ENCODE data around the gene UPP2. TPM values are rescaled to one million over a fixed set of nuclear protein-coding genes. Genes with fewer than 3 reads are reported as not detected.

Gene UPP2
- total and polyA plus RNA-seq, 2 of the 13 experiments (the other 11 are each of a cell fraction or from before 2014, with no cell fraction given): 0.07 to 0.28 TPM

- ATAC-seq: peak; percentile 98
- H4K20me1 ChIP-seq (ENCODE audit: insufficient read depth, low read length): no peaks in the 10 kb centered on the region
- peak; percentile 97 for DNase-seq (ENCODE audit: low spot score)
- H3K36me3 ChIP-seq (replicated peaks in 1 of 2; ENCODE audit: control insufficient read depth in 1 of 2, insufficient read depth in 2 of 2, low read length in 2 of 2): no peaks in the 10 kb centered on the region
- H3K4me2 ChIP-seq (ENCODE audit: low read depth, low read length): peak overlapping the region; percentile 51
- peak overlapping the region; percentile 28 for H3K27ac ChIP-seq (ENCODE audit: extremely low read length, insufficient read depth, low read length)
- ChIA-PET POLR2A (interaction anchor here (0.8 to 1.4 kb wide), 3 partner anchors 53 to 273 kb away, joined by 4 to 8 read pairs (median 4); no protein-coding TSS in a partner anchor), CTCF (ENCODE audit: low intra/inter-chr PET ratio, low total read pairs) (no interaction called here)
- H3K79me2 ChIP-seq (ENCODE audit: insufficient read depth, low read length): no peaks in the 10 kb centered on the region
- H3K27me3 ChIP-seq (ENCODE audit: control insufficient read depth in 1 of 2, insufficient read depth in 2 of 2, low read length in 2 of 2): no peaks in the 10 kb centered on the region
- H3K4me3 ChIP-seq (replicated peaks in 1 of 3; ENCODE audit: insufficient read depth in 1 of 3, low read depth in 2 of 3, low read length in 3 of 3): no peak overlapping the region; a peak in 1 of 6 replicates
- no TSS peak for BruUV-seq (replicated peaks)
- 62% methylated on average over 3 of the region's 3 CpGs for WGBS (ENCODE audit: low lambda C conversion rate)
- peak; percentile 76 for FAIRE-seq
- in situ Hi-C loops (cut with HindIII; ENCODE audit: extremely low pct_ligation_motif_present, low pct_unique_long_range_greater_than_20kb) (loop anchor here (5.0 kb wide), 1 partner anchor 273 kb away; the partner anchor contains the start of genes CCDC148 and PKP4), intact Hi-C loops (cut with micrococcal nuclease; ENCODE audit: unreplicated experiment) (loop anchor here (1.0 to 2.0 kb wide), 3 partner anchors 22 to 272 kb away; partner anchors contain the start of genes CCDC148 and PKP4)
- no peak overlapping the region for H2AFZ ChIP-seq (ENCODE audit: low read length)
- H3K9me3 ChIP-seq (ENCODE audit: low read length): no peaks in the 10 kb centered on the region
- H3K9ac ChIP-seq (ENCODE audit: insufficient read depth, low read depth, low read length): no peak overlapping the region
- H3K4me1 ChIP-seq (ENCODE audit: insufficient read depth, low read length): peaks cover 97% of the 10 kb centered on the region
- TF ChIP-seq ZNF713 (CRISPR knock-in tag; IDR thresholded peaks at IDR 0.05): no peak
- peak; percentile 79 for TF ChIP-seq HNF4A (CRISPR knock-in tag; IDR thresholded peaks at IDR 0.05)
- peak; percentile 80; the same call in 1 of the 2 replicates for TF ChIP-seq RXRB (CRISPR knock-in tag; IDR thresholded peaks at IDR 0.05; ENCODE audit: borderline replicate concordance)
- TF ChIP-seq SP5 (CRISPR knock-in tag; IDR thresholded peaks at IDR 0.05; ENCODE audit: borderline replicate concordance, low read depth): peak; percentile 43; the same call in 1 of the 2 replicates
- TF ChIP-seq TFAP4 (IDR thresholded peaks at IDR 0.05; ENCODE audit: borderline replicate concordance, low read depth): peak; percentile 36; the same call in 1 of the 2 replicates
- TF ChIP-seq TBX3 (IDR thresholded peaks at IDR 0.05; ENCODE audit: borderline replicate concordance): peak; percentile 39; the same call in 1 of the 2 replicates
- peak; percentile 95 for TF ChIP-seq ZNF644 (CRISPR knock-in tag; IDR thresholded peaks at IDR 0.05; ENCODE audit: low read depth)
- TF ChIP-seq, protein P1, sequence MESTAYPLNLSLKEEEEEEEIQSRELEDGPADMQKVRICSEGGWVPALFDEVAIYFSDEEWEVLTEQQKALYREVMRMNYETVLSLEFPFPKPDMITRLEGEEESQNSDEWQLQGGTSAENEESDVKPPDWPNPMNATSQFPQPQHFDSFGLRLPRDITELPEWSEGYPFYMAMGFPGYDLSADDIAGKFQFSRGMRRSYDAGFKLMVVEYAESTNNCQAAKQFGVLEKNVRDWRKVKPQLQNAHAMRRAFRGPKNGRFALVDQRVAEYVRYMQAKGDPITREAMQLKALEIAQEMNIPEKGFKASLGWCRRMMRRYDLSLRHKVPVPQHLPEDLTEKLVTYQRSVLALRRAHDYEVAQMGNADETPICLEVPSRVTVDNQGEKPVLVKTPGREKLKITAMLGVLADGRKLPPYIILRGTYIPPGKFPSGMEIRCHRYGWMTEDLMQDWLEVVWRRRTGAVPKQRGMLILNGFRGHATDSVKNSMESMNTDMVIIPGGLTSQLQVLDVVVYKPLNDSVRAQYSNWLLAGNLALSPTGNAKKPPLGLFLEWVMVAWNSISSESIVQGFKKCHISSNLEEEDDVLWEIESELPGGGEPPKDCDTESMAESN (CRISPR knock-in tag; conservative IDR thresholded peaks at IDR 0.05): no peak
- TF ChIP-seq MYC (CRISPR knock-in tag; IDR thresholded peaks at IDR 0.05; ENCODE audit: borderline replicate concordance): no peak
- peak; percentile 28; the same call in 1 of the 2 replicates for TF ChIP-seq ZFX (CRISPR knock-in tag; IDR thresholded peaks at IDR 0.05; ENCODE audit: low read depth)
- peak; percentile 32; the same call in 1 of the 2 replicates for TF ChIP-seq ZNF292 (CRISPR knock-in tag; IDR thresholded peaks at IDR 0.05; ENCODE audit: borderline replicate concordance, low read depth)
- no peak for TF ChIP-seq KDM1A (CRISPR knock-in tag; IDR thresholded peaks at IDR 0.05)
- 0 out of 2 replicates have a peak, but pooled peaks have one; percentile 8 for TF ChIP-seq ELF1 (CRISPR knock-in tag; IDR thresholded peaks at IDR 0.05)
- TF ChIP-seq FOXP1 (IDR thresholded peaks at IDR 0.05): no peak
- peak; percentile 73 for TF ChIP-seq FOXP1 (CRISPR knock-in tag; IDR thresholded peaks at IDR 0.05)
- TF ChIP-seq, protein P2, sequence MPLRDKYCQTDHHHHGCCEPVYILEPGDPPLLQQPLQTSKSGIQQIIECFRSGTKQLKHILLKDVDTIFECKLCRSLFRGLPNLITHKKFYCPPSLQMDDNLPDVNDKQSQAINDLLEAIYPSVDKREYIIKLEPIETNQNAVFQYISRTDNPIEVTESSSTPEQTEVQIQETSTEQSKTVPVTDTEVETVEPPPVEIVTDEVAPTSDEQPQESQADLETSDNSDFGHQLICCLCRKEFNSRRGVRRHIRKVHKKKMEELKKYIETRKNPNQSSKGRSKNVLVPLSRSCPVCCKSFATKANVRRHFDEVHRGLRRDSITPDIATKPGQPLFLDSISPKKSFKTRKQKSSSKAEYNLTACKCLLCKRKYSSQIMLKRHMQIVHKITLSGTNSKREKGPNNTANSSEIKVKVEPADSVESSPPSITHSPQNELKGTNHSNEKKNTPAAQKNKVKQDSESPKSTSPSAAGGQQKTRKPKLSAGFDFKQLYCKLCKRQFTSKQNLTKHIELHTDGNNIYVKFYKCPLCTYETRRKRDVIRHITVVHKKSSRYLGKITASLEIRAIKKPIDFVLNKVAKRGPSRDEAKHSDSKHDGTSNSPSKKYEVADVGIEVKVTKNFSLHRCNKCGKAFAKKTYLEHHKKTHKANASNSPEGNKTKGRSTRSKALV (CRISPR knock-in tag; IDR thresholded peaks at IDR 0.05): 0 out of 2 replicates have a peak, but pooled peaks have one; percentile 49
- peak; percentile 71; the same call in 1 of the 2 replicates for TF ChIP-seq KAT8 (CRISPR knock-in tag; IDR thresholded peaks at IDR 0.05)
- no peak for TF ChIP-seq KDM5B (CRISPR knock-in tag; IDR thresholded peaks at IDR 0.05; ENCODE audit: borderline replicate concordance)
- peak; percentile 52; the same call in 1 of the 2 replicates for TF ChIP-seq NCOA2 (CRISPR knock-in tag; IDR thresholded peaks at IDR 0.05)
- TF ChIP-seq, protein P3, sequence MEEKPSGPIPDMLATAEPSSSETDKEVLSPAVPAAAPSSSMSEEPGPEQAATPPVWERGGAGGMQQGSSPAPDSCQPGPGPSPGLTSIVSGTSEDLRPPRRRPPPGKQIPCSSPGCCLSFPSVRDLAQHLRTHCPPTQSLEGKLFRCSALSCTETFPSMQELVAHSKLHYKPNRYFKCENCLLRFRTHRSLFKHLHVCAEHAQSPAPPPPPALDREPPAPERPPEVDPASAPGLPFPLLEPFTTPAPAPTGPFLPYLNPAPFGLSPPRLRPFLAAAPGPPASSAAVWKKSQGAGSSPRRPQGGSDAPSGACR (CRISPR knock-in tag; IDR thresholded peaks at IDR 0.05): peak; percentile 73
These were observed 83.1 kb downstream of the UPP2 start for GRCh38 chr2:158184556-158185343.
